ENCODE data around the gene GAREM1. TPM values are rescaled to one million over a fixed set of nuclear protein-coding genes. Genes with fewer than 3 reads are reported as not detected.

The GAREM1 gene
- total RNA-seq, 1 experiment from 2014 or later = 11.1 TPM

DNA sequence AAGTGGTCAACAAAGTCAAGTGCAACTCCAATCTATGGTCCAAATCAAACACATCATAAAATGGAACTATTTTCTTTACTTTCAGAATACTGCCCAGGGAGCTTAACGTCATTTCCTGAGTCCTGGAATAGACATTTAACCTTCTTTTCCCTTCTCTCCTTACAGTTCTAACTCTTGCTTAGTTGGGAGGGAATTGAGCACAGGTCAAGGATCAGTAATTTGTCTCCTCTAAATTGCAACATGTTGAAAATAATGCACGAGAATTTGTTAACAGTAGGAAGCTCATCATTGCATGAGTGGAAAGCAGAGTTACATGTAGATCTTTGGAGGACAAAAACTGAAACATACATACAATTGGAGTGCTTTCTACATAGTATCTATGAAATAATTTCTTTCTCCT lies 193.1 kb downstream of the GAREM1 start:
- Histone ChIP-seq H3K4me1 (ENCODE audit: control insufficient read depth in 1 of 2, insufficient read depth in 2 of 2, low read length in 2 of 2) (no peaks in the 10 kb centered on the region), H3K4me3 (replicated peaks in 1 of 2; ENCODE audit: low read depth in 1 of 2, low read length in 2 of 2) (no peak overlapping the region), H4K20me1 (ENCODE audit: insufficient read depth) (no peaks in the 10 kb centered on the region), H3K9ac (ENCODE audit: low read length) (no peak overlapping the region), H3K36me3 (ENCODE audit: control insufficient read depth in 1 of 2, insufficient read depth in 2 of 2, low read length in 2 of 2) (no peaks in the 10 kb centered on the region), H2AFZ (ENCODE audit: low read depth, low read length, poor library complexity, severe bottlenecking) (no peak overlapping the region), H3K27ac (ENCODE audit: low read depth, low read length) (no peak overlapping the region), H3K27me3 (ENCODE audit: insufficient read depth, low read length) (no peaks in the 10 kb centered on the region), H3K9me3 (ENCODE audit: control insufficient read depth in 1 of 2, insufficient read depth in 1 of 2, low read depth in 1 of 2, low read length in 2 of 2) (no peaks in the 10 kb centered on the region), H3K4me2 (ENCODE audit: low read length) (no peak overlapping the region), H3K79me2 (ENCODE audit: insufficient read depth, low read length) (no peaks in the 10 kb centered on the region), H3K9me2 (ENCODE audit: insufficient read depth) (no peaks in the 10 kb centered on the region)
- ChIA-PET POLR2A (no interaction called here), RAD21 (ENCODE audit: low non-redundant PET in 1 of 2, low total read pairs in 2 of 2, uncharacterized antibody in 2 of 2, unreplicated experiment in 2 of 2) (no interaction called here), CTCF (interaction anchor here (0.7 to 2.2 kb wide), 2 partner anchors 9 to 272 kb away, joined by 3 to 6 read pairs; no protein-coding TSS in a partner anchor)
- intact Hi-C loops (cut with micrococcal nuclease) = no loop called here
- DNase-seq (ENCODE audit: low read depth, low spot score) = no peak
- ATAC-seq = no peak
- TF ChIP-seq ELF1 (IDR thresholded peaks at IDR 0.05; ENCODE audit: borderline replicate concordance, low read depth) (no peak), SP1 (IDR thresholded peaks at IDR 0.05; ENCODE audit: low read depth) (no peak), FOSL1 (IDR thresholded peaks at IDR 0.05; ENCODE audit: low read depth) (no peak), CBX3 (IDR thresholded peaks at IDR 0.05; ENCODE audit: low read depth) (no peak), RAD21 (IDR thresholded peaks at IDR 0.05; ENCODE audit: low read depth) (no peak), POLR2A (IDR thresholded peaks at IDR 0.05; ENCODE audit: borderline replicate concordance, extremely low read depth, insufficient read depth, insufficient read length) (no peak)
- TF ChIP-seq, protein P1, sequence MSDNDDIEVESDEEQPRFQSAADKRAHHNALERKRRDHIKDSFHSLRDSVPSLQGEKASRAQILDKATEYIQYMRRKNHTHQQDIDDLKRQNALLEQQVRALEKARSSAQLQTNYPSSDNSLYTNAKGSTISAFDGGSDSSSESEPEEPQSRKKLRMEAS (IDR thresholded peaks at IDR 0.05) = no peak
- TF ChIP-seq, protein P2, sequence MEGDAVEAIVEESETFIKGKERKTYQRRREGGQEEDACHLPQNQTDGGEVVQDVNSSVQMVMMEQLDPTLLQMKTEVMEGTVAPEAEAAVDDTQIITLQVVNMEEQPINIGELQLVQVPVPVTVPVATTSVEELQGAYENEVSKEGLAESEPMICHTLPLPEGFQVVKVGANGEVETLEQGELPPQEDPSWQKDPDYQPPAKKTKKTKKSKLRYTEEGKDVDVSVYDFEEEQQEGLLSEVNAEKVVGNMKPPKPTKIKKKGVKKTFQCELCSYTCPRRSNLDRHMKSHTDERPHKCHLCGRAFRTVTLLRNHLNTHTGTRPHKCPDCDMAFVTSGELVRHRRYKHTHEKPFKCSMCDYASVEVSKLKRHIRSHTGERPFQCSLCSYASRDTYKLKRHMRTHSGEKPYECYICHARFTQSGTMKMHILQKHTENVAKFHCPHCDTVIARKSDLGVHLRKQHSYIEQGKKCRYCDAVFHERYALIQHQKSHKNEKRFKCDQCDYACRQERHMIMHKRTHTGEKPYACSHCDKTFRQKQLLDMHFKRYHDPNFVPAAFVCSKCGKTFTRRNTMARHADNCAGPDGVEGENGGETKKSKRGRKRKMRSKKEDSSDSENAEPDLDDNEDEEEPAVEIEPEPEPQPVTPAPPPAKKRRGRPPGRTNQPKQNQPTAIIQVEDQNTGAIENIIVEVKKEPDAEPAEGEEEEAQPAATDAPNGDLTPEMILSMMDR (IDR thresholded peaks at IDR 0.05 in 2 of 3, conservative IDR thresholded peaks at IDR 0.05 in 1 of 3; ENCODE audit: borderline replicate concordance in 1 of 3, insufficient read depth in 1 of 3, low read depth in 2 of 3, low read length in 2 of 3) = no peak
- TF ChIP-seq, protein P3, sequence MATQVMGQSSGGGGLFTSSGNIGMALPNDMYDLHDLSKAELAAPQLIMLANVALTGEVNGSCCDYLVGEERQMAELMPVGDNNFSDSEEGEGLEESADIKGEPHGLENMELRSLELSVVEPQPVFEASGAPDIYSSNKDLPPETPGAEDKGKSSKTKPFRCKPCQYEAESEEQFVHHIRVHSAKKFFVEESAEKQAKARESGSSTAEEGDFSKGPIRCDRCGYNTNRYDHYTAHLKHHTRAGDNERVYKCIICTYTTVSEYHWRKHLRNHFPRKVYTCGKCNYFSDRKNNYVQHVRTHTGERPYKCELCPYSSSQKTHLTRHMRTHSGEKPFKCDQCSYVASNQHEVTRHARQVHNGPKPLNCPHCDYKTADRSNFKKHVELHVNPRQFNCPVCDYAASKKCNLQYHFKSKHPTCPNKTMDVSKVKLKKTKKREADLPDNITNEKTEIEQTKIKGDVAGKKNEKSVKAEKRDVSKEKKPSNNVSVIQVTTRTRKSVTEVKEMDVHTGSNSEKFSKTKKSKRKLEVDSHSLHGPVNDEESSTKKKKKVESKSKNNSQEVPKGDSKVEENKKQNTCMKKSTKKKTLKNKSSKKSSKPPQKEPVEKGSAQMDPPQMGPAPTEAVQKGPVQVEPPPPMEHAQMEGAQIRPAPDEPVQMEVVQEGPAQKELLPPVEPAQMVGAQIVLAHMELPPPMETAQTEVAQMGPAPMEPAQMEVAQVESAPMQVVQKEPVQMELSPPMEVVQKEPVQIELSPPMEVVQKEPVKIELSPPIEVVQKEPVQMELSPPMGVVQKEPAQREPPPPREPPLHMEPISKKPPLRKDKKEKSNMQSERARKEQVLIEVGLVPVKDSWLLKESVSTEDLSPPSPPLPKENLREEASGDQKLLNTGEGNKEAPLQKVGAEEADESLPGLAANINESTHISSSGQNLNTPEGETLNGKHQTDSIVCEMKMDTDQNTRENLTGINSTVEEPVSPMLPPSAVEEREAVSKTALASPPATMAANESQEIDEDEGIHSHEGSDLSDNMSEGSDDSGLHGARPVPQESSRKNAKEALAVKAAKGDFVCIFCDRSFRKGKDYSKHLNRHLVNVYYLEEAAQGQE (IDR thresholded peaks at IDR 0.05; ENCODE audit: low read depth) = no peak
- no TSS peak for BruUV-seq (replicated peaks)

Data from HCT116 (cell line).